ENCODE results near the gene TNFRSF12A. TPM values are rescaled to one million over a fixed set of nuclear protein-coding genes. Genes with fewer than 3 reads are reported as not detected.

The TNFRSF12A gene
- total and polyA plus RNA-seq, 2 of the 13 experiments (the other 11 are each of a cell fraction or from before 2014, with no cell fraction given): 61.9 to 66.0 TPM

- TF ChIP-seq TSC22D2 (CRISPR knock-in tag; IDR thresholded peaks at IDR 0.05; ENCODE audit: borderline replicate concordance) (peak; percentile 87; the same call in 1 of the 2 replicates), THAP9 (CRISPR knock-in tag; IDR thresholded peaks at IDR 0.05; ENCODE audit: borderline replicate concordance) (peak; percentile 57; the same call in 1 of the 2 replicates), KLF6 (CRISPR knock-in tag; IDR thresholded peaks at IDR 0.05) (0 out of 2 replicates have a peak, but pooled peaks have one; percentile 39), SRY (CRISPR knock-in tag; IDR thresholded peaks at IDR 0.05) (0 out of 2 replicates have a peak, but pooled peaks have one; percentile 44), ERF (CRISPR knock-in tag; IDR thresholded peaks at IDR 0.05) (peak; percentile 86), CREB1 (IDR thresholded peaks at IDR 0.05) (peak; percentile 79), CREB1 (CRISPR knock-in tag; IDR thresholded peaks at IDR 0.05) (no peak), CTCF (CRISPR knock-in tag; IDR thresholded peaks at IDR 0.05) (peak; percentile 98), TEAD3 (CRISPR knock-in tag; optimal IDR thresholded peaks at IDR 0.05; ENCODE audit: borderline replicate concordance) (peak; percentile 69), PHF21A (CRISPR knock-in tag; IDR thresholded peaks at IDR 0.05) (peak; percentile 100), ZSCAN31 (CRISPR knock-in tag; IDR thresholded peaks at IDR 0.05; ENCODE audit: low read depth) (no peak), TBX2 (CRISPR knock-in tag; IDR thresholded peaks at IDR 0.05; ENCODE audit: borderline replicate concordance) (peak; percentile 71), RFX5 (IDR thresholded peaks at IDR 0.05; ENCODE audit: low read depth, low read length) (peak; percentile 81), HDAC1 (CRISPR knock-in tag; IDR thresholded peaks at IDR 0.05) (peak; percentile 74), ATF6 (CRISPR knock-in tag; conservative IDR thresholded peaks at IDR 0.05) (no peak), ZFY (CRISPR knock-in tag; IDR thresholded peaks at IDR 0.05) (peak; percentile 51), ZNF788 (CRISPR knock-in tag; IDR thresholded peaks at IDR 0.05; ENCODE audit: borderline replicate concordance) (peak; percentile 30; the same call in 1 of the 2 replicates), E2F5 (CRISPR knock-in tag; conservative IDR thresholded peaks at IDR 0.05) (peak; percentile 75; the same call in 1 of the 2 replicates), NPAS2 (CRISPR knock-in tag; IDR thresholded peaks at IDR 0.05; ENCODE audit: borderline replicate concordance) (no peak), MED1 (CRISPR knock-in tag; IDR thresholded peaks at IDR 0.05) (peak; percentile 68)
- TF ChIP-seq, protein P1, sequence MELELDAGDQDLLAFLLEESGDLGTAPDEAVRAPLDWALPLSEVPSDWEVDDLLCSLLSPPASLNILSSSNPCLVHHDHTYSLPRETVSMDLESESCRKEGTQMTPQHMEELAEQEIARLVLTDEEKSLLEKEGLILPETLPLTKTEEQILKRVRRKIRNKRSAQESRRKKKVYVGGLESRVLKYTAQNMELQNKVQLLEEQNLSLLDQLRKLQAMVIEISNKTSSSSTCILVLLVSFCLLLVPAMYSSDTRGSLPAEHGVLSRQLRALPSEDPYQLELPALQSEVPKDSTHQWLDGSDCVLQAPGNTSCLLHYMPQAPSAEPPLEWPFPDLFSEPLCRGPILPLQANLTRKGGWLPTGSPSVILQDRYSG (CRISPR knock-in tag; IDR thresholded peaks at IDR 0.05): 0 out of 2 replicates have a peak, but pooled peaks have one; percentile 41
Observed at GRCh38 chr16:3003582-3004270, 16.4 kb upstream of the TNFRSF12A start (continued).

Measured in HepG2 (cell line).